ENCODE results near the gene ME1.

DNA sequence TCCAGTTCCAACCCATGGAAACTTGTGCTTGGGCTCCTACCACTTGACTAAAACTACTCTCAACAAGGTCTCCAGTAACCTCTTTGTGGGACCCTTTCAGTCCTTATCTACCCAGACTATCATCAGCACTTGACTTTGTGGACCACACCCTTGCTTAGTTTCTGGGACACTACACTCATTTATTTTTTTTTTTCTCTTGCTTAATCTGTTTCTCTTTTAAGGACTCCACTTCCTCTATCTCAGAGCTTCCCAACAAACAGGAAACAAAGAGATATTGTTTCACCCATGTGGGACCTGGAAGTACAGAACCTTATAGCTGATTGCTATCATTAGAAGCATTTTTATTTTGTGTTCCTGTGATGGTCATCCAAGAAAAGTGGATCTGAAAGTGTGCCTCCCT is 28.8 kb upstream of the ME1 start:
- TF ChIP-seq, protein P1, sequence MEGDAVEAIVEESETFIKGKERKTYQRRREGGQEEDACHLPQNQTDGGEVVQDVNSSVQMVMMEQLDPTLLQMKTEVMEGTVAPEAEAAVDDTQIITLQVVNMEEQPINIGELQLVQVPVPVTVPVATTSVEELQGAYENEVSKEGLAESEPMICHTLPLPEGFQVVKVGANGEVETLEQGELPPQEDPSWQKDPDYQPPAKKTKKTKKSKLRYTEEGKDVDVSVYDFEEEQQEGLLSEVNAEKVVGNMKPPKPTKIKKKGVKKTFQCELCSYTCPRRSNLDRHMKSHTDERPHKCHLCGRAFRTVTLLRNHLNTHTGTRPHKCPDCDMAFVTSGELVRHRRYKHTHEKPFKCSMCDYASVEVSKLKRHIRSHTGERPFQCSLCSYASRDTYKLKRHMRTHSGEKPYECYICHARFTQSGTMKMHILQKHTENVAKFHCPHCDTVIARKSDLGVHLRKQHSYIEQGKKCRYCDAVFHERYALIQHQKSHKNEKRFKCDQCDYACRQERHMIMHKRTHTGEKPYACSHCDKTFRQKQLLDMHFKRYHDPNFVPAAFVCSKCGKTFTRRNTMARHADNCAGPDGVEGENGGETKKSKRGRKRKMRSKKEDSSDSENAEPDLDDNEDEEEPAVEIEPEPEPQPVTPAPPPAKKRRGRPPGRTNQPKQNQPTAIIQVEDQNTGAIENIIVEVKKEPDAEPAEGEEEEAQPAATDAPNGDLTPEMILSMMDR (IDR thresholded peaks at IDR 0.05; ENCODE audit: low read length) = no peak
- TF ChIP-seq EZH2 (optimal IDR thresholded peaks at IDR 0.05; ENCODE audit: low read depth, low read length) = no peak
- no peak for TF ChIP-seq EZH2phosphoT487 (IDR thresholded peaks at IDR 0.05; ENCODE audit: low read length)
